Fibroblast of mammary gland (primary cell): ENCODE results near the gene KCNK4.

Experiments used
- DNase-seq: peaks from one replicate; pipeline ENCODE4 v3.0.0-alpha.2; 2010; ENCODE audit warnings: low read depth
- H3K4me3 ChIP-seq: 2 replicates; pipeline ENCODE4 v1.5.1; 2011; ENCODE audit warnings: low read depth, mild to moderate bottlenecking, low read length, moderate library complexity; ENCODE audit not compliant: control insufficient read depth
- CTCF ChIP-seq: conservative IDR thresholded peaks from 2 replicates; pipeline ENCODE4 v1.5.1; 2011; ENCODE audit warnings: low read depth, low read length, inconsistent platforms; ENCODE audit not compliant: control insufficient read depth, insufficient read depth

Gene KCNK4

GRCh38 chr11:64269540-64270220 lies 21.4 kb upstream of the KCNK4 start:
- DNase-seq, result peak; percentile 100
- no peak for TF ChIP-seq CTCF
- peak overlapping the region; percentile 76 for H3K4me3 ChIP-seq

- DNase-seq, result no peak
- TF ChIP-seq CTCF, result no peak
- H3K4me3 ChIP-seq, result no peak overlapping the region
These were observed 15.9 kb upstream of the KCNK4 start for GRCh38 chr11:64275031-64275800.

GRCh38 chr11:64275841-64276240 lies 15.3 kb upstream of the KCNK4 start:
- DNase-seq, result no peak
- no peak overlapping the region for H3K4me3 ChIP-seq
- no peak for TF ChIP-seq CTCF

- no peak for DNase-seq
- H3K4me3 ChIP-seq, result no peak overlapping the region
- TF ChIP-seq CTCF, result no peak
These were observed 14.3 kb upstream of the KCNK4 start for GRCh38 chr11:64276653-64277431.

GRCh38 chr11:64278576-64279190 lies 12.4 kb upstream of the KCNK4 start:
- DNase-seq, result no peak

More at GRCh38 chr11:64278576-64279190, 12.4 kb upstream of the KCNK4 start:
- no peak for TF ChIP-seq CTCF
- no peak overlapping the region for H3K4me3 ChIP-seq
